Kidney epithelial cell (primary cell): ENCODE results near the gene SUPT3H. TPM values are rescaled to one million over a fixed set of nuclear protein-coding genes. Genes with fewer than 3 reads are reported as not detected.

Experiments
- DNase-seq: peaks from one replicate; pipeline ENCODE4 v3.0.0-alpha.2; 2010; ENCODE audit warnings: low read depth
- H3K27me3 ChIP-seq: 2 replicates; pipeline ENCODE4 v1.6.0; 2011; ENCODE audit warnings: low read length; ENCODE audit not compliant: control insufficient read depth, insufficient read depth
- H3K36me3 ChIP-seq: 2 replicates; pipeline ENCODE4 v1.5.1; 2011; ENCODE audit warnings: low read length; ENCODE audit not compliant: control insufficient read depth, insufficient read depth
- H3K4me3 ChIP-seq: 2 replicates; pipeline ENCODE4 v1.5.1; 2011; ENCODE audit warnings: low read depth, mild to moderate bottlenecking, control low read depth, low read length
- CTCF ChIP-seq: IDR thresholded peaks from 2 replicates; pipeline ENCODE4 v1.5.1; 2011; ENCODE audit warnings: mild to moderate bottlenecking, moderate library complexity, low read length, control low read depth, inconsistent platforms; ENCODE audit not compliant: insufficient read depth, poor library complexity, severe bottlenecking
- total RNA-seq: library from RNA; depleted of rRNA; stranded (reverse); fragments of >200 nt; gene quantifications from 2 replicates; pipeline ENCODE4 v1.2.3, GENCODE V29; 2015

The SUPT3H gene
- total RNA-seq, 1 donor from 2014 or later, result 18.3 TPM

- Histone ChIP-seq H3K4me3 (no peak overlapping the region), H3K36me3 (no peaks in the 10 kb centered on the region), H3K27me3 (no peaks in the 10 kb centered on the region)
- no peak for DNase-seq
- TF ChIP-seq CTCF, result no peak
These were observed 388.3 kb downstream of the SUPT3H start for GRCh38 chr6:44989391-44989790.

- TF ChIP-seq CTCF, result no peak
- DNase-seq, result no peak
- Histone ChIP-seq H3K4me3 (no peak overlapping the region), H3K36me3 (no peaks in the 10 kb centered on the region), H3K27me3 (no peaks in the 10 kb centered on the region)
These were observed 392.7 kb downstream of the SUPT3H start for GRCh38 chr6:44985006-44985405.

GRCh38 chr6:44983467-44984365 is 394.0 kb downstream of the SUPT3H start:
- no peak for DNase-seq
- Histone ChIP-seq H3K27me3 (no peaks in the 10 kb centered on the region), H3K36me3 (no peaks in the 10 kb centered on the region), H3K4me3 (no peak overlapping the region)
- no peak for TF ChIP-seq CTCF

- no peak for DNase-seq
- H3K36me3 ChIP-seq, result no peaks in the 10 kb centered on the region
- no peaks in the 10 kb centered on the region for H3K27me3 ChIP-seq
- no peak overlapping the region for H3K4me3 ChIP-seq
- no peak for TF ChIP-seq CTCF
These were observed 396.9 kb downstream of the SUPT3H start for GRCh38 chr6:44980841-44981240.

- no peaks in the 10 kb centered on the region for H3K36me3 ChIP-seq
- no peak for DNase-seq
- no peaks in the 10 kb centered on the region for H3K27me3 ChIP-seq
- H3K4me3 ChIP-seq, result no peak overlapping the region
- TF ChIP-seq CTCF, result no peak
These were observed 400.8 kb downstream of the SUPT3H start for GRCh38 chr6:44976677-44977641.
